CD4-positive, alpha-beta T cell treated with Interleukin-17A for 1 hour (primary cell): ENCODE data around the gene NFATC1.
A peak's percentile ranks its signal among the peaks of the same experiment; 100 is the strongest.

Source experiments
- DNase-seq: peaks from one replicate; pipeline ENCODE4 v3.0.0-alpha.2; 2020

Gene NFATC1

GRCh38 chr18:79393181-79393634 lies 2.5 kb upstream of the NFATC1 start:
- DNase-seq = peak; percentile 49

GRCh38 chr18:79393635-79394533 lies 1.8 kb upstream of the NFATC1 start:
- peak; percentile 72 for DNase-seq

DNA sequence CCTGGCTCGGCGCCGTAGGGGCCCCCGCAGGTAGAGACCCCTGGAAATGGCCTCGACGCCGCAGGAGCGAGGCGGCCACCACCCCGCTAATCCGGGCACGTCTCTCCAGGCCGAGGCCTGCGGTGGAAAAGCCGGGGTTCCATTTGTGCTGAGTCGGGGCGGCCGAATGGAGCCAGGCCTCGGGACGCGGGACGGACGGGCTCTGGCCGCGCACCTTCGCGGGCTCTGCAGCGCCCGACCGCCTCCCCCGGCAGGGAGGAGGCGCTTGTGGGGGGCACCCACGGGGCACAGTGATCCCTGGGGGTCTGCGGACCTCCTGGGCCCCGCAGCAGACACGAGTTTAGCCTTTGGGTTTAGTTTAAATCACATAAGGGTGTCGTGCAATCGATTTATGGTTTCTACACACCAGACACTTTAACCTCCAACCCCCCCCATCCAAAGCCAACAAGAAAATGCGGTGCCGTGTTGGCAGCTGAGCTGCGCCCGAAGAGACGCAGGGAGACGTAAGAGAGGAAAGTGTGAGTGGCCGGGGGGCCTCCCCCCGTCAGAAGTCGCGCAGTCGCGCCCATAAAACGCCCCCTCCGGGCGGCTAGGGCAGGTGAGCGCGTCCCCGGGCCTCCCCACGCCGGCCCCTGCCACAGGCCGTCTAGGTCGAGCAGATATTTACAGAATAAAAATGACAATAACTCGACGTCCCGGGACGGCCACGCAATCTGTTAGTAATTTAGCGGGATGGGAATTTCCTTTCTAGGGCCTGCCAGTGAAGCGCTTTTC lies 1.0 kb upstream of the NFATC1 start:
- DNase-seq = peak; percentile 61

DNA sequence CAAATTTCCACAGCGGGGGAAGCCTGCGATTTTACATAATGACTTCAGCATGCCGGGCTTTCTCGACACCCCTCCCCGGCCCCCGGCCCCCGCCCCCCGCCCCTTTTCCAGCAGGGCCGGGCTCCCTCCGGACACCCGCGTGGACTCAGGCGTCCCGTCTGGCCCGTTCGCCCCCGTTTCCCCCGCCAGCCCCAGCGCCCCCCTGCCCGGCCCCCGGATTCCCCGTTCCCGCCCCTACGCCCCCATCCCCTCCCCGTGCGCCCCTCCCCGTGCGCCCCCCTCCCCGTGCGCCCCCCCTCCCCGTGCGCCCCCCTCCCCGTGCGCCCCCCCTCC lies 456 bp upstream of the NFATC1 start:
- DNase-seq = no peak

GRCh38 chr18:79396431-79397246 lies 909 bp downstream of the NFATC1 start:
- no peak for DNase-seq

DNA sequence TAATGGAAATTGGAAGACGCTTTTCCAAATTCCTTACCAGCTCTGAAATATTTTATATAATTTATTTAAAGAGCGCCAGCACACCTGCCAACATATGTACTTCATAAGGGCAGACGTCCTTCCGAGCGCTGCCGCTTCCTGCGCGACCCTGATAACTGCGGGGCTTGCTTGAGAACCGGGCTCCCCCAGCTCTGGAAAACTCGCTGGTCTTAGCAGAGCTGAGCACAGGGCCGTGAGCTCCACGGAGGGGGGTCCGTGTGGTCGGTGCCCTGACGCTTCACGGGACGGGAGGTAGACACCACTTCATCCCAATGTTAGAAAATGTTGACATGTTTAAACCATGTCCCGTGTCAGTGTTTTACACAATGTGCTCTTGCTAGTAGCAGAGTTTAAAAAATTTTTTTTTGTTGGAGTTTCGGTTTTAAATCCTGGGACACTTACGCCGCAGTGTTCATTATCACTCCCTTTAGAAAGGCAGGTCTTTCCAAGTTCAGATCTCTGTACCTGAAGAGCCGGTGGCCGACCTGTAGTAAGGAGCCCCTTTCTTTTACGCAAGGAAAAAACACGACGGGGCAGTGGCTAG lies 1.6 kb downstream of the NFATC1 start:
- no peak for DNase-seq

DNA sequence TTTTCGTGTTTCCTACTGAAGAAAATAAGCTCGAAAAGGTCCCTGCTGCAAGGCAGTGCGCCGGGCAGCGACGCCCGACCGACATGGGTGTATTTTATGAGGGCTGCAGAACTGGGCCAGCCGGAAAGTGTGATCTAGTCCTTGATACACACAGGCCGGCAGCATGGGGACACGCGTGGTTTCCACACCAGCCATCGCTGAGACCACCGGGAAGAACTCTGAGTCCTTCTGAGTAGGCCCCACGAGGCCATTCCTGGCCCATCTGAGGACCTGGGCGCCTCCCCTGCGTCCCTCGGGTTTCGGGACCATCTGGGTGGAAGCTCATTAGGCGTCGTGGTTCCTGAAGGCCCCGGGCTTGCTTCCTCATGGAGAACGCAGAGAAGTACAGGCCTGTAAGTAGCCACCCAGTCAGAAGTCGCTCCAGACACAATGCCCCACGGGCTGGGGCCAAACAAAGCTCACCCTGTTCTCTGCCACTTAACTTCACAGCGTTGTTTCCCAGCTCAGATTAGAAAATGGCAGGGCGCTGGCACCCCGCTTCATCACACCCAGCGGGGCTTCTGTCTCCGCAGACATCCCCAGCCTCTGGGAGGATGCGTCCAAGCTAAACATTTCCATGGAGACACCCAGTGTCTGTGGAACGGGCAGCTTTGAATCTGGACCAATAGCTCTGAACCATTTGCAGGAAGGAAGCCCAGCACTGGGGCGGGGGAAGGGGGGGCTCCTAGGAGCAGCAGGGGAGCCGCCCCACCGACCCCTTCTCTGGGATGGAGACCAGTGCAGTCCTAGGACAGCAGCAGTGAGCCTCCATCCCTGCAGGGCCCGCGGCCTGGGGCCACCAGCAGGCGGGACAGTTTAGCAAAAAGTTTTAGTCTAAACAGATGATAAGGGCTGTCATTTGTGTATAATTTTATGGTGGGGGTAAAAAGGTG lies 2.4 kb downstream of the NFATC1 start:
- DNase-seq = no peak

DNA sequence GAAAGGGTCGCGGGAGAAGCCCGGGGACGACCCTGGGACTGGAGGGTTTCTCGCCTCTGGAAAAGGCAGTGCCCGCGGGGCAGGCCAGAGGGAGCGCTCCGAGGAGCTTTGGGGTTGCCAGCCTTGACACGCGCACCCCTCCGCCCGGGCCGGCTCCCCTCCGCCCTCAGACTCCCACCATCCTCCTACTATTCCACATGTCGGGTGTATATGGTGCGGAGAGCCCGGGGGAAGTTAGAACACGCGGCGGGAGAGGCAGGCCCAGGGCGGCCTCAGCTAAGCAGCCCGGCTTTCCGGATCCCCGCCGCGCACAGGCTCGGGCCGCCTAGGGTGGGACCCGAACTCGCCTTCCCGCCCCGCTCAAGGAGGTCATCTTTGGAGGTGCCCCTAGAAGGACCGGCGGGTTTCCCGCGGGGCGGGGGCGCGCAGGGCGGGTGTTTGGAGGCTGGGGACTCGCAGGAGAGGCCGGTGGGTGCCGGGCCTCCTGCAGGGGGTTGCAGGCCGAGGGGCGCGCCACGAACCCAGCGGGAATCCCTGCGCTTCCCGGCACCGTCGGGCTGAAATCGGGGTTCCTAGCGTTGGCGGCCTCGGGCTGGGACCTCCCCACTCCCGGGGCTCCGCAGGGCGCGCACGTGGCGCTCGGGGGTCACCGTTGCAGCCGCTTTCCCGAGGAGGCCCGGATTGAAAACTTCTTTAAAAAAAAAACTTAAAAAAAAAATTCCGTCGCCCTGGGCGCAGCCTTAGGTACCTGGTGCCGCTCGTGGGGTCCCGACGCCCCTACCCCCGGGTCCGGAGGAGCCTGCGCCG lies 3.7 kb downstream of the NFATC1 start:
- no peak for DNase-seq

GRCh38 chr18:79400091-79400590 lies 4.4 kb downstream of the NFATC1 start:
- DNase-seq = peak; percentile 79

- DNase-seq = peak; percentile 82
These were observed 5.1 kb downstream of the NFATC1 start for GRCh38 chr18:79400591-79401381.

GRCh38 chr18:79401494-79402208 lies 5.9 kb downstream of the NFATC1 start:
- DNase-seq = peak; percentile 36

DNA sequence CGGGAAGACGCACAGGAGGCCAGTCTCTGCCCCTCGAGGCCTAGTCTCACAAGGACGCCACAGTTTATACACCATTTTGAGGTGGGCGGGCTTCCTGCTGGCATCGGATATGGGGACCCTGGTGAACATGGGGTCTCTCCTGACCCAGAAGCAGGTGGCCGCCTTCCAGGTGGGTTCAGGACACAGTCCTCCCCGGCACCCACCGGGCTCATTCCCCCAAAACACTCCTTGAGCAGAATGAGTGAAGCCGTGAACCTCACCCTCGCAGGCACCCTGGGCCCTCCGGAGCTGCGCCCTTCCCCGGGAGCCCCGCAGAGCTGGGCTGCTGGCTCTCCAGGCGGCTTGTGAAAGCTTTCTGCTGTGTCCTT lies 6.5 kb downstream of the NFATC1 start:
- DNase-seq = no peak

GRCh38 chr18:79402977-79403722 lies 7.4 kb downstream of the NFATC1 start:
- peak; percentile 47 for DNase-seq

- no peak for DNase-seq
These were observed 8.2 kb downstream of the NFATC1 start for GRCh38 chr18:79403723-79404566.

DNA sequence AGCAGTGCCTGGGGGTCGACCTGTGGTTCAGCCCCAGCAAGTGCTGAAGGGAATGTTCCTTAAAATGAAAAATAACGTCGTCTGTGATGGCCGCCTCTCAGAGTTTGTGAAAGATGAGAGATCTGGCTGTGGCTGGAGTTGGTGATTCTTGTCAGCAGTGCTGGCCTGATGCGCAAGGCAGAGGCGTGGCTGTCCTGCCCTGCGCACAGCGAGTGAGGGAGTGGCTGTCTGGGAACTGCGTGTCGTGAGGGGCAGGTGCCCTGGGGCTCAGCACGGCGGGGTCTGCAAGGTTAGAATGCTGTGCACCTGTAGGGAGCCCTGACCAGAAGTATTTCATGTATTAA lies 8.8 kb downstream of the NFATC1 start:
- peak; percentile 59 for DNase-seq

- peak; percentile 49 for DNase-seq
These were observed 9.5 kb downstream of the NFATC1 start for GRCh38 chr18:79405019-79405780.
